Ammon's horn (tissue), 1 donor: Measurements from ENCODE around the gene ARHGAP28.
A peak's percentile ranks its signal among the peaks of the same experiment; 100 is the strongest.
"Not testable (repeated sequence)": the region's sequence is repeated elsewhere in the genome, so short reads cannot be mapped to it uniquely, and the experiment has no call there.

Experiments
- DNase-seq: peaks from one replicate; pipeline ENCODE4 v3.0.0-alpha.2; 2016; ENCODE audit warnings: low spot score

Gene ARHGAP28

DNA sequence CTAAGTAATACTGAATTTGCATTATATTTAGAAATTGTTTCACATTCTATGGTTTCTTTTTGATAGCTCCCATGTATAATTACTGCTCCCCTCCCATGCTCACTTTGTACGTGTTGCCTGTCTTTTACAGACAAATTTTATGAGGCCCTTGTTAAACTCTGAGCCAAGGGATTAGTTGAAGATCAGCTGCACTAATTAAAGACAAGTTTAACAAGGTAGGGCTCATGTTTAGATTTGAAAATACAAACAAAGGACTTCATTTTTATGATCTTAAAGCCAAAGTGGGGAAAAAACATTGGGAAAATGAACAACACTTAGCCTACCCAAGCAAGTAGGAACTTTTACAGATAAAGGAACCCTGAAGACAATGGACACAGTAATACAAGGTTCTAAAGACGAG is 46.2 kb downstream of the ARHGAP28 start:
- DNase-seq, result no peak

DNA sequence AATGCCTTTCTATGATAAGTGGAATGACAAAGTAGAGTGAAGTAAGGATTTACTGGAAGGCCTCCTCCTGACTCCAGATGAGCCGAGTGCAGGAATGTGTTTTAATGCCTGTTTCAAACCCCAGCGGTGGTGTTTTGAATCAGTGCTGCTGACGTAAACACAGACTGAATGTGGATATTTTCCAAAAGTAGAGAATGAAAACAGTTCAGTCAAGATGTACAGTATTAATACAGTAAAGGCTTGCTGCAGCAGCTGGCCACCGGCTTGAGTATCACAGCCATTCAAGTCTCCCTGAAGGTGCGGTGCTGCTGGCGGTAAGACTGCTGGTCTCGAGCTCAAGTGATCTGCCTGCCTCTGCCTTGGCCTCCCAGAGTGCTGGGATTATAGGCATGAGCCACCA is 46.7 kb downstream of the ARHGAP28 start:
- no peak for DNase-seq

GRCh38 chr18:6777509-6777908 is 48.0 kb downstream of the ARHGAP28 start:
- no peak for DNase-seq

- no peak for DNase-seq
These were observed 49.1 kb downstream of the ARHGAP28 start for GRCh38 chr18:6778459-6779247.

DNA sequence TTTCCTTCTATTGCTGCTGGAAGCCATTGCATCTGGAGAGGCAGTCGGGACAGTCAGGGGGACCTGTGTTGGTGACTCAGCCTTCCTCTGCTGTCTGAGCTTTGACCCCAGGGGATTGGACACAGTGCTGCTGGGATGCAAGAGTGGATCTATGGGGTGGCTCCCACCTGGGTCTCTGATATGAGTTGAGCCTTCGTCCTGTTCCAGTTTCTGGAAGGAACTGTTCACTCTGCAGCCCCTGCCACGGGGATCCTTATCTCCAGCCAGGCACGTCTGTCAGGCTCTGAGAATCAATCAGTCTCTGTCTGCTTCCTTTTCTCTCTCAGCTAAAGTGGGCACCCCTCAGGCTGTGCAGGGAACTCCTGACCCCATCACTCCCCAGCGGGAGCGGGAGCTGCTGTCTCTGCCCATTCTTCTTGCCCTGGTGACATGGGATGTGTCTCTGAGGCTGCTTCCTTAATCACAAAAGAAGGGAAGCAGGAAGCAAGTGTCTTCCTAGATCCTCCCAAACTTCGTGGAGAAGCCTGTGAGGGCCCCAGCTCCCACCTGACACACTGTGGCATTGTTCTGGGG is 51.7 kb downstream of the ARHGAP28 start:
- DNase-seq, result no peak

DNA sequence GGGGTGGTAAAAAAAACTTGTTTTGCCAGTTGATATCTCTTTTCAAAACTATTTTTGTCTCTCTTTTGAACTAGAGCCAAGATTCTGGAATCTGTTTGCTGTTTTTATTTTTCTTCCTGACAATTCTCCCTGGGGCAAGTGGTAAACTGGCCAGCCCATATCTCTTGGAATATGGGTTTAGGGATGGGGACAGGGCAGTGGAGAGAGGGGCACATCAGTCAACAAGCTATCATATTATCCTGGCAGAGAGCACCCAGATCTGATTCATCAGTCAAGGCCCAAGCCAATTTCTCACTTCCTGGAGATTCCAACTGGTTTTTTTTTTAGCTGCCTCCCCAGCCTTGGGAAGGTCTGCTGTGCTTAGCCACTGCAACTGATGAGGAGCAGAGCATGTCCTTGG is 52.3 kb downstream of the ARHGAP28 start:
- DNase-seq, result peak; percentile 16

GRCh38 chr18:6782861-6783260 is 53.3 kb downstream of the ARHGAP28 start:
- DNase-seq, result no peak

DNA sequence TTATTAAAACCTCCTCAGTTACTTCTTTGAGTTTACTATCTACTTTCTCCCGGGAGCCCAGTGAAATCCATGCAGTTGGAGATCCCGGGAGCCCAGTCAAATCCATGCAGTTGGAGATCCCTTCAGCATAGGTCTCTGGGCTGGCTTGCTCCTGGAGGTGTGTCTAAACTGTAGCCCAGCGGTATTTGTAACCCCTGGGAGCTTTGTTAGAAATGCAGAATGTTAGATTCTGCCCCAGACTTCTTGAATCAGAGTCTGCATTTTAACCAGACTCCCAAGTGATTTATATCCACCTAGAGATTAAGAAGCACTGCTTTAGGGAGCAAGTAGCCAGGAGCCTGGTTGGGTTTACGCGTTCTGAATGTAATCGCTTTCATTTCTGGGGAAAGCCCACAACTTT is 54.5 kb downstream of the ARHGAP28 start:
- DNase-seq, result no peak

DNA sequence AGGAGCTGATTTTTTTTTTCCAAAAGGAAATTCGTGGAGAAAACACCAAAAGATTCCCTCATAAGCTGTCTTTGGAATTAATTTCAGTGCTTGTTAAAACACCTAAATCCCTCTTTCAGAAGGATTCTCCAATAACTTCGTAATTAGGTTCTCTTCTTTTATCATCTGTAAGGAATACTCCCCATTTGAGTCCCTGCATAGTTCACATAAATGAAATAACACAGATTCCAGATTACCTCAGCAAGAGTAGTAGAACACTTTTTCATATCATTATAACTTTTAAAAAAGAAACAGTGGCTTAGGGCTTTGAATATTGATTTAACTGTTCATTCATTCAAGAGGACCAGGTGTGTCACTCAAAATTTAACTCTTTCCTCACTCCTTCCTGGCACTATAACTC is 55.5 kb downstream of the ARHGAP28 start:
- DNase-seq, result no peak

- no peak for DNase-seq
These were observed 55.9 kb downstream of the ARHGAP28 start for GRCh38 chr18:6785411-6785810.

DNA sequence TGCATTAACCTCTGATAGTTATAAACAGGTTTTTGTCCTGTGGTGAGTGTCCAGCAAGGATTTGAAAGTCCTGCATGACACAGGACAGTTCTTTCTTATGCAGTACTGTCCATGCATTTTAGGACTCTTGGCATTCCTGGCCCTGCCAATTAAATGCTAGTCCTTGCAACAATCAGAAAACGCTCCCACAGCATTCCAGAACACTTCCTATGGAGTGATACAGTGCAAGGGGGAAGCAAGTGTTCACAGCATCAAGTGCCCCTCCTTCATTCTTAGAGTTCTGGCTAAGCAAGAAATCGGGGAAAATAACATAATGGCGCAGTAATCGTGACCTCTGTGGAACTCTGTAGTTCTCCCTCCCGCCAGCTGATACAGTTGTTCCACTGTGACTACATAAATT is 62.9 kb downstream of the ARHGAP28 start:
- DNase-seq, result no peak

DNA sequence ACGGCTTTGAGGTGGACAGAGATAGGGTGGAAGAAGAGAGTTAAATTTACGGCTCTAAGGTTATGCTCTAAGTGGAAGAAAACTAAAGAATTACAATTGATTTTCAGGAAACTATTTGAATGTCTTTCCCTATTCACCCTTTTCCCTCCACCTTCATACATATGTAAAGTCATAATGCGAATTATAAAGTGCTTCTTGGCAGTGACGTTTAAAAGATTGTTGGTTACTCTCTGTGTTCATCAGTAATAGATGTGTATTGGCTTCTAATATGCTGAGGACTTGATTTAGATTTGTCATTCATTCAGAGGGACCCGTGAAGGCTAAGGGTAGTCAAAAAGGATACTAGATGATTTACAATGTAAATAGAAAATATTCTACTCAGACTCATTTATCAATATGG is 63.9 kb downstream of the ARHGAP28 start:
- no peak for DNase-seq

GRCh38 chr18:6793986-6794385 is 64.5 kb downstream of the ARHGAP28 start:
- DNase-seq, result no peak

DNA sequence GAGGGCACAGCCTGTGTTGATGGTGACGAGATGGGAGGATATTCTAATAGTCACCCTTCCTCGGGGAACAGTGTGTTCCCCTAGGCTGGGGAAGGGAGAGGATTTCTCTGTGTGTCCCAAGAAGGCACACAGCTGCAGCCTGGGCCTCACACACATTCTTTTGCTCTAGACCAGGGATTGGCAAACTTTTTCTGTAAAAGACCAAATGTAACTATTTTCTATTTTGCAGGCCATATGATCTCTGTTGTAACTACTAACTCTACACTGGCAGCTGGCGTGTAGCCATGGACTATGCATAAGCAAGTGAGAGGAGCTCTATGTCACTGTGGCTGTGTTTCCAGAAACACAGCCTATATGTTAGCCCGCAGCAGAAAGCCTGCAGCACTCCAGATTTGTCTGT is 65.8 kb downstream of the ARHGAP28 start:
- no peak for DNase-seq

DNA sequence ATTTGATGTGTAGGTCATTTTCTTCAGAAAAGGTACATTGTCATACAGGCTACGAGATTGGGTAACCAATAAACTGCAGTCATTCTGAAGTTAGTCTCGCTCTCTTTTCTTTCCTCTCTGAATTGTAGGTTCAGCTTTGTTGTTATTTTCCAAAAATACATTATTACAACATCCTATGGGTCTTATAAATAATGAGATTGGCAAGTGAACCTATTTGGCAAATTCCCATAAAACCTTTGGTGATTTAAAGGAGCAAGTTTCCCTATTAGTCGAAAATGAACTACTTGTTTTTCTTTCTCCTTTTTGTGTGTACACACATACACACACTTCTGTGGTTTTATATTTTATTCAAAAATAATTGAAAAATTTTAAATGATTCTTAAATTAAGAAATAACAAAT is 67.0 kb downstream of the ARHGAP28 start:
- no peak for DNase-seq

DNA sequence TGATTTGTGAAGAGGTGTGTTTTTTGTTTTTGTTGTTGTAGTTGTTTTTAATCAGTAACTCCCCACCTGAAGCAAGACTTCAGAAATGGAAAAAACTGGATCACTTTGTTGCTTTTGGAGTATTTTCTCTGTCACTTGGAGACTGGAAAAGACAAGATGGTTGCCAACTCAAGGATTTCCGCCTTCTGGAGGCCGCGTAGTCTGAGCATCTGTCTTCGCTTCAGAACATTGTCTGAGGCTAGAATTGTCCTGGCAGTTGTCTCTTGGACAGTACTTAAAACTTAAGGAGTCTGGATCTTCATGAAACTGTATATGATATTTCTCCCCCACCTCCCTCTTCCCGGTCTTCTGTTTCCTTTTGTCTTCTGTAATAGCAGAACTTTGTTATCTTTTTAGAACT is 67.7 kb downstream of the ARHGAP28 start:
- DNase-seq, result no peak

- no peak for DNase-seq
These were observed 69.4 kb downstream of the ARHGAP28 start for GRCh38 chr18:6798896-6799295.

DNA sequence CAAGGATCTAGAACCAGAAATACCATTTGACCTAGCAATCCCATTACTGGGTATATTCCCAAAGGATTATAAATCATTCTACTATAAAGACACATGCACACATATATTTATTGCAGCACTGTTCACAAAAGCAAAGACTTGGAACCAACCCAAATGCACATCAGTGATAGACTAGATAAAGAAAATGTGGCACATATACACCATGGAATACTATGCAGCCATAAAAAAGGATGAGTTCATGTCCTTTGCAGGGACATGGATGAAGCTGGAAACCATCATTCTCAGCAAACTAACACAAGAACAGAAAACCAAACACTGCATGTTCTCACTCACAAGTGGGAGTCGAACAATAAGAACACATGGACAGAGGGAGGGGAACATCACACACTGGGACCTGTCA is 70.8 kb downstream of the ARHGAP28 start:
- DNase-seq, result not testable (repeated sequence)

- no peak for DNase-seq
These were observed 78.2 kb downstream of the ARHGAP28 start for GRCh38 chr18:6807515-6808257.

GRCh38 chr18:6810191-6810590 is 80.7 kb downstream of the ARHGAP28 start:
- no peak for DNase-seq

GRCh38 chr18:6811816-6812215 is 82.3 kb downstream of the ARHGAP28 start:
- no peak for DNase-seq

- DNase-seq, result no peak
These were observed 85.4 kb downstream of the ARHGAP28 start for GRCh38 chr18:6814882-6815425.

GRCh38 chr18:6816154-6816553 is 86.6 kb downstream of the ARHGAP28 start:
- no peak for DNase-seq
